PC-9 (cell line): ENCODE data around the gene CAMKV. TPM values are rescaled to one million over a fixed set of nuclear protein-coding genes. Genes with fewer than 3 reads are reported as not detected.
A peak's percentile ranks its signal among the peaks of the same experiment; 100 is the strongest.
"Not testable (repeated sequence)": the region's sequence is repeated elsewhere in the genome, so short reads cannot be mapped to it uniquely, and the experiment has no call there.

Experiments
- BruUV-seq: library from RNA; stranded (reverse); fragments of 400-500 nt; replicated peaks from 2 replicates; lab custom pipeline; 2021; lab: Mats Ljungman, UMichigan
- CTCF ChIA-PET: fragments of 300-600 bp; sonication (Branson Sonifier 250); formaldehyde crosslinking; loops from one replicate; lab custom pipeline; 2022; ENCODE audit warnings: antibody characterized with exemption; lab: Charles Lee
- POLR2A ChIA-PET: fragments of 300-600 bp; sonication (Branson Sonifier 250); formaldehyde crosslinking; loops from one replicate; lab custom pipeline; 2022; ENCODE audit warnings: antibody characterized with exemption; ENCODE audit not compliant: unreplicated experiment; lab: Charles Lee
- DNase-seq, 2 experiments: peaks; one replicate each; pipeline versions ENCODE4 v3.0.0 to v3.0.0-alpha.2; 2015 to 2022; ENCODE audit warnings: mixed read lengths in 1 of 2
- H2AFZ ChIP-seq: fragments of 200-600 bp; sonication (generic); 2 replicates; pipeline ENCODE4 v1.8.1; 2017; ENCODE audit warnings: antibody characterized with exemption
- H3F3A ChIP-seq: fragments of 200-600 bp; sonication (generic); 2 replicates; pipeline ENCODE4 v1.8.1; 2017; ENCODE audit warnings: antibody characterized with exemption, mild to moderate bottlenecking, low read depth; ENCODE audit not compliant: insufficient read depth
- H3K27ac ChIP-seq: fragments of 200-600 bp; sonication (generic); 2 replicates; pipeline ENCODE4 v1.6.1; 2016; ENCODE audit warnings: mixed run types
- H3K27me3 ChIP-seq: fragments of 200-600 bp; sonication (generic); 2 replicates; pipeline ENCODE4 v1.6.1; 2016; ENCODE audit warnings: low read depth, mixed run types; ENCODE audit not compliant: insufficient read depth
- H3K36me3 ChIP-seq: fragments of 200-600 bp; sonication (generic); 2 replicates; pipeline ENCODE4 v1.6.1; 2016; ENCODE audit warnings: low read depth, mixed run types
- H3K4me1 ChIP-seq: fragments of 200-600 bp; sonication (generic); replicated peaks from 2 replicates; pipeline ENCODE4 v1.6.1; 2016; ENCODE audit warnings: mixed run types; ENCODE audit not compliant: insufficient read depth
- H3K4me2 ChIP-seq: fragments of 200-600 bp; sonication (generic); 2 replicates; pipeline ENCODE4 v1.6.1; 2017; ENCODE audit warnings: mixed run types
- H3K4me3 ChIP-seq: fragments of 200-600 bp; sonication (generic); 2 replicates; pipeline ENCODE4 v1.6.1; 2016; ENCODE audit warnings: mixed run types
- H3K79me2 ChIP-seq: fragments of 200-600 bp; sonication (generic); 2 replicates; pipeline ENCODE4 v1.6.1; 2017; ENCODE audit warnings: low read depth, mixed run types
- H3K9me2 ChIP-seq: fragments of 200-600 bp; sonication (generic); 2 replicates; pipeline ENCODE4 v1.8.1; 2017; ENCODE audit warnings: mild to moderate bottlenecking; ENCODE audit not compliant: insufficient read depth
- H3K9me3 ChIP-seq: fragments of 200-600 bp; sonication (generic); 2 replicates; pipeline ENCODE4 v1.8.1; 2016; ENCODE audit warnings: low read depth; ENCODE audit not compliant: insufficient read depth
- H4K20me1 ChIP-seq: fragments of 200-600 bp; sonication (generic); 2 replicates; pipeline ENCODE4 v1.8.1; 2017; ENCODE audit not compliant: insufficient read depth
- CTCF ChIP-seq: fragments of 200-600 bp; sonication (generic); conservative IDR thresholded peaks from 2 replicates; pipeline ENCODE4 v1.6.1; 2017; ENCODE audit warnings: mixed run types, antibody characterized with exemption, mild to moderate bottlenecking, moderate library complexity
- EZH2 ChIP-seq: fragments of 200-600 bp; sonication (generic); IDR thresholded peaks from 2 replicates; pipeline ENCODE4 v1.8.0; 2017; ENCODE audit warnings: antibody characterized with exemption, low read depth
- intact Hi-C: fragments of 100-400 bp; cut with micrococcal nuclease; formaldehyde crosslinking; loops from one replicate; pipeline ENCODE4 v1.10.0; 2022; ENCODE audit not compliant: unreplicated experiment
- total RNA-seq: library from RNA; stranded (reverse); gene quantifications from 2 replicates; pipeline ENCODE4 v1.2.3, GENCODE V29; 2021

The CAMKV gene
- total RNA-seq, 1 experiment from 2014 or later: not detected

DNA sequence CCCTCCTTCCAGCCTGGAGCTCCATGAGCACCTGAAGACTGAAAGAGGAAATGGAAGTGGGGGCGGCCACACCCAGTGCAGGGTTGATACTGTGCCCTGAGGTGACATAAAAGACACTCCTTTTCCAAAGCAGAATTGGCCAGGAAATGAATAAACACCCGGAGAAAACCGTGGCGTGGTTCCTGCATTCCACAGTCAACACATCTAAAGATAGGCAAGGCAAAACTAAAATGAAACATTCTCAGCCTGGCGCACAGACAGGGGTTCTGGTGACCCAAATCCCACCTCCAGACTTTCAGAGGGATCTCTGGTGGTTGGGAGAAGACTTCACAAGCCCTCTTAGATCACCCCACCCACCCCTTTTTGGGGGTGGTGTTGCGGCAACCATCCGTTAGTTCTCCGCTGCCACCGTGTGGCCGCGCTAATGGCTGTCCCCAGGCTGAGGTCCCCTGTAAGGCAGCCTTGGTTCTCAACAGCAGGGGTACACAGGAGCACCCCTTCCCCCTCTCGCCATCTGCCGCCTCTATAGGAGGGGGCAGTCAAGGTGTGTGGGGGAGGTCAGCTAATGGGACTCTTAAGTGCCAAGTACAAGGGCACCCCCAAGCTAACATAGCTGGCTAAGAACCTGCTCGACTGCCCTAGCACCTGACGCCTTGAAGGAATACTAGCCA is 36.5 kb upstream of the CAMKV start:
- intact Hi-C loops: loop anchor here (1.0 to 5.0 kb wide), 4 partner anchors 67 to 204 kb away; no protein-coding TSS in a partner anchor
- Histone ChIP-seq H3F3A (peaks cover 35% of the 10 kb centered on the region), H2AFZ (peak overlapping the region; percentile 76), H3K4me1 (peaks cover 38% of the 10 kb centered on the region), H4K20me1 (no peaks in the 10 kb centered on the region), H3K27ac (peak overlapping the region; percentile 50), H3K79me2 (peaks cover 32% of the 10 kb centered on the region), H3K27me3 (no peaks in the 10 kb centered on the region), H3K36me3 (no peaks in the 10 kb centered on the region), H3K9me3 (no peaks in the 10 kb centered on the region), H3K9me2 (no peaks in the 10 kb centered on the region), H3K4me2 (peak overlapping the region; percentile 75), H3K4me3 (peak overlapping the region; percentile 43; the same call in 1 of the 2 replicates)
- no TSS peak for BruUV-seq
- peak; percentile 70 for TF ChIP-seq CTCF
- TF ChIP-seq EZH2: no peak
- CTCF ChIA-PET: interaction anchor here (0.5 to 1.8 kb wide), 9 partner anchors 8 to 1502 kb away, joined by 3 to 7 read pairs (median 4); partner anchors contain the start of genes INKA1 and MON1A
- POLR2A ChIA-PET: interaction anchor here (0.6 kb wide), 3 partner anchors 43 to 366 kb away, joined by 3 to 26 read pairs (median 4); no protein-coding TSS in a partner anchor
- peak; percentile 73 to 78 for DNase-seq

- H3K27me3 ChIP-seq, H4K20me1 ChIP-seq, H3K4me3 ChIP-seq, H3K9me2 ChIP-seq, DNase-seq, CTCF ChIA-PET, H2AFZ ChIP-seq, H3K9me3 ChIP-seq, H3K36me3 ChIP-seq, H3K27ac ChIP-seq, POLR2A ChIA-PET: not testable (repeated sequence)
- BruUV-seq: TSS peak; percentile 4
- H3F3A ChIP-seq: peaks cover 50% of the 10 kb centered on the region
- intact Hi-C loops: loop anchor here (1.0 to 5.0 kb wide), 2 partner anchors 48 to 117 kb away; partner anchors contain the start of genes IP6K1 and TRAIP
- H3K4me1 ChIP-seq: peaks cover 47% of the 10 kb centered on the region
- peak overlapping the region; percentile 75 for H3K4me2 ChIP-seq
- H3K79me2 ChIP-seq: peaks cover 44% of the 10 kb centered on the region
Observed at GRCh38 chr3:49904448-49904847, 34.7 kb upstream of the CAMKV start.

GRCh38 chr3:49903451-49904424 is 34.0 kb upstream of the CAMKV start, which contains the start of gene MST1R:
Gene MST1R (minus strand): TSS chr3:49903873. CDS start chr3:49903609, 264 bp downstream.
- H3K4me2 ChIP-seq: peak within 1 kb of the TSS; percentile 89
- TF ChIP-seq EZH2: no peak
- TF ChIP-seq CTCF: no peak
- H3K9me2 ChIP-seq: no peaks in the 10 kb centered on the region
- BruUV-seq: TSS peak; percentile 56
- intact Hi-C loops: loop anchor here (1.0 to 5.0 kb wide), 3 partner anchors 37 to 116 kb away; partner anchors contain the start of genes IP6K1, RBM6 and TRAIP
- peak; percentile 90 to 98 for DNase-seq
- no peaks in the 10 kb centered on the region; the same call in 1 of the 2 replicates for H3K36me3 ChIP-seq
- H3F3A ChIP-seq: peaks cover 51% of the 10 kb centered on the region
- no peaks in the 10 kb centered on the region for H3K27me3 ChIP-seq
- no peaks in the 10 kb centered on the region; the same call in 1 of the 2 replicates for H4K20me1 ChIP-seq
- POLR2A ChIA-PET: interaction anchor here (0.6 kb wide), 1 partner anchor 25 kb away, joined by 3 read pairs; no protein-coding TSS in a partner anchor
- H3K4me1 ChIP-seq: peaks cover 53% of the 10 kb centered on the region
- H3K79me2 ChIP-seq: peaks cover 51% of the 10 kb centered on the region
- H2AFZ ChIP-seq: no peak within 1 kb of the TSS
- no peaks in the 10 kb centered on the region for H3K9me3 ChIP-seq
- peak within 1 kb of the TSS; percentile 87 for H3K4me3 ChIP-seq
- CTCF ChIA-PET: no interaction called here
- H3K27ac ChIP-seq: peak within 1 kb of the TSS; percentile 66
